CD4-positive, alpha-beta T cell (primary cell): ENCODE results near the gene TEPSIN. TPM values are rescaled to one million over a fixed set of nuclear protein-coding genes. Genes with fewer than 3 reads are reported as not detected.

Experiments used
- ATAC-seq: fragments of 200-7000 bp; cut with Tn5 transposase; one replicate; pipeline ENCODE4 v1.10.0; 2022; ENCODE audit warnings: mild to moderate bottlenecking; ENCODE audit not compliant: poor library complexity
- CTCF ChIA-PET: fragments of 350-600 bp; sonication (Branson Sonifier 250); formaldehyde crosslinking; loops from one replicate; lab custom pipeline; 2021; ENCODE audit warnings: antibody characterized with exemption, inconsistent platforms; lab: Charles Lee
- POLR2A ChIA-PET: fragments of 350-600 bp; sonication (Branson Sonifier 250); formaldehyde crosslinking; loops from one replicate; lab custom pipeline; 2021; ENCODE audit warnings: antibody characterized with exemption, inconsistent platforms; lab: Charles Lee
- DNase-seq, 14 experiments: peaks; one replicate each; pipeline ENCODE4 v3.0.0-alpha.2; 2013 to 2020; ENCODE audit warnings: mixed read lengths in 2 of 14
- H3K27ac ChIP-seq, 2 donors: one replicate each; pipeline versions ENCODE4 v1.5.1 to v1.7.0; 2013; ENCODE audit warnings: low read length in 2 of 2, low read depth in 1 of 2, mild to moderate bottlenecking in 1 of 2
- H3K27me3 ChIP-seq, 2 experiments: 1 replicate in 1 of 2; 2 replicates in 1 of 2; pipeline versions ENCODE4 v1.6.1 to v1.7.0; 2013; ENCODE audit warnings: low read length in 2 of 2, control low read depth in 1 of 2, mild to moderate bottlenecking in 1 of 2, moderate library complexity in 1 of 2; ENCODE audit not compliant: insufficient read depth in 2 of 2, control insufficient read depth in 1 of 2
- H3K36me3 ChIP-seq: one replicate; pipeline ENCODE4 v1.6.1; 2013; ENCODE audit warnings: low read length, control low read depth; ENCODE audit not compliant: insufficient read depth
- H3K4me1 ChIP-seq: one replicate; pipeline ENCODE4 v1.6.1; 2013; ENCODE audit warnings: low read length, control low read depth; ENCODE audit not compliant: insufficient read depth
- H3K4me3 ChIP-seq: one replicate; pipeline ENCODE4 v1.5.1; 2013; ENCODE audit warnings: mild to moderate bottlenecking, low read length, moderate library complexity
- H3K9me3 ChIP-seq, 2 experiments: 1 replicate in 1 of 2; 2 replicates in 1 of 2; pipeline versions ENCODE4 v1.6.1 to v1.7.0; 2013; ENCODE audit warnings: low read length in 2 of 2, mild to moderate bottlenecking in 2 of 2, control low read depth in 1 of 2, moderate library complexity in 1 of 2; ENCODE audit not compliant: control insufficient read depth in 1 of 2, insufficient read depth in 1 of 2
- H3K27ac Mint-ChIP-seq: one replicate; pipeline ENCODE4 v1.8.0; 2020; ENCODE audit warnings: mixed read lengths
- H3K27me3 Mint-ChIP-seq: one replicate; pipeline ENCODE4 v1.8.0; 2021; ENCODE audit warnings: mixed read lengths
- H3K36me3 Mint-ChIP-seq: one replicate; pipeline ENCODE4 v1.8.0; 2021; ENCODE audit warnings: low read depth, mixed read lengths
- H3K4me1 Mint-ChIP-seq: one replicate; pipeline ENCODE4 v1.8.0; 2021; ENCODE audit warnings: low read depth, mixed read lengths
- H3K4me3 Mint-ChIP-seq: one replicate; pipeline ENCODE4 v1.8.0; 2020; ENCODE audit warnings: mild to moderate bottlenecking, mixed read lengths
- H3K9me3 Mint-ChIP-seq: one replicate; pipeline ENCODE4 v1.8.0; 2020; ENCODE audit warnings: mixed read lengths
- CTCF ChIP-seq: fragments of 200-600 bp; IDR thresholded peaks from one replicate; pipeline ENCODE4 v1.8.0; 2022; ENCODE audit warnings: antibody characterized with exemption, mild to moderate bottlenecking
- intact Hi-C, 2 experiments: fragments of 100-400 bp; cut with DNase I in 1 of 2; cut with micrococcal nuclease in 1 of 2; formaldehyde crosslinking; loops; one replicate each; pipeline versions ENCODE4 v1.15.1 to v1.9.0; 2023 to 2025; cut with DNase I, micrococcal nuclease
- polyA plus RNA-seq, 2 donors: library from polyadenylated mRNA; unstranded; fragments of 120-200 nt; gene quantifications; one replicate each; pipeline ENCODE4 v1.2.1, GENCODE V29; 2013
- total RNA-seq, 174 experiments: library from RNA in 2 of 174; stranded (reverse) in 2 of 174; gene quantifications; one replicate each; pipeline ENCODE4 v1.2.3 and lab custom pipeline; 2021 to 2026

Gene TEPSIN
- total RNA-seq: 10 to 100 TPM; 68.2 to 74.4 TPM
- 48.7 TPM for polyA plus RNA-seq (2013, experiment 1 of 2)
- 61.4 TPM for polyA plus RNA-seq (2013, experiment 2 of 2)
- 16.9 to 116 (median 66.7) reads per million in 172 experiments for total RNA-seq (lab: John Stamatoyannopoulos, UW)

GRCh38 chr17:81238815-81239713 is at the start of gene TEPSIN, which contains the start of gene NDUFAF8:
TEPSIN (minus strand) TSS chr17:81239055; CDS start chr17:81239033, 22 bp downstream.
NDUFAF8 (plus strand) TSS chr17:81239318; CDS start chr17:81239364, 46 bp downstream.
- POLR2A ChIA-PET: interaction anchor here (0.6 to 2.8 kb wide), 21 partner anchors 9 to 888 kb away, joined by 3 to 42 read pairs (median 4); partner anchors contain the start of genes ARL16, CEP131, CHMP6 and FAAP100
- peak; percentile 95 for ATAC-seq
- Histone ChIP-seq H3K27me3 (no peaks in the 10 kb centered on the region), H3K27ac (peak within 1 kb of the TSS in 1 of 2 donors; percentile 47), H3K9me3 (no peaks in the 10 kb centered on the region), H3K4me1 (peaks cover 58% of the 10 kb centered on the region), H3K36me3 (peaks cover 14% of the 10 kb centered on the region), H3K4me3 (peak within 1 kb of the TSS; percentile 90)
- Mint-ChIP-seq H3K4me3 (peak within 1 kb of the TSS; percentile 98), H3K27me3 (no peaks in the 10 kb centered on the region), H3K4me1 (peaks cover 43% of the 10 kb centered on the region), H3K27ac (peak within 1 kb of the TSS; percentile 92), H3K36me3 (peaks cover 18% of the 10 kb centered on the region), H3K9me3 (no peaks in the 10 kb centered on the region)
- DNase-seq: peak; percentile 89 to 99 (median 93)
- TF ChIP-seq CTCF: no peak
- CTCF ChIA-PET: interaction anchor here (0.7 to 1.6 kb wide), 3 partner anchors 53 to 812 kb away, joined by 3 to 6 read pairs (median 4); no protein-coding TSS in a partner anchor
- intact Hi-C loops: loop anchor here (1.0 to 5.0 kb wide), 5 partner anchors 16 to 313 kb away; partner anchors contain the start of genes CHMP6 (in 1 of the 2), FAAP100 (in 1 of the 2) and SLC38A10 (in 1 of the 2)

GRCh38 chr17:81287741-81288430 is 49.0 kb upstream of the TEPSIN start:
- POLR2A ChIA-PET: interaction anchor here (1.0 kb wide), 1 partner anchor 220 kb away, joined by 4 read pairs; no protein-coding TSS in a partner anchor
- Mint-ChIP-seq H3K4me3 (peak overlapping the region; percentile 70), H3K27ac (peak overlapping the region; percentile 78), H3K9me3 (no peaks in the 10 kb centered on the region), H3K36me3 (peaks cover 53% of the 10 kb centered on the region), H3K27me3 (no peaks in the 10 kb centered on the region), H3K4me1 (peaks cover 62% of the 10 kb centered on the region)
- no peak for ATAC-seq
- no peaks in the 10 kb centered on the region for H3K27me3 ChIP-seq
- no peaks in the 10 kb centered on the region for H3K9me3 ChIP-seq
- peaks cover 80% of the 10 kb centered on the region for H3K4me1 ChIP-seq
- no peak for TF ChIP-seq CTCF
- CTCF ChIA-PET: interaction anchor here (0.9 kb wide), 1 partner anchor 8 kb away, joined by 5 read pairs; no protein-coding TSS in a partner anchor
- H3K36me3 ChIP-seq: peaks cover 33% of the 10 kb centered on the region
- peak overlapping the region in 1 of 2 donors; percentile 36 for H3K27ac ChIP-seq
- intact Hi-C loops: no loop called here
- no peak overlapping the region for H3K4me3 ChIP-seq
- DNase-seq: peak in 2 of 14 experiments; percentile 22 to 31

GRCh38 chr17:81287152-81287551 is 48.3 kb upstream of the TEPSIN start:
- H3K4me1 ChIP-seq: peaks cover 73% of the 10 kb centered on the region
- intact Hi-C loops: no loop called here
- peak overlapping the region; percentile 78 for H3K27ac Mint-ChIP-seq
- peaks cover 41% of the 10 kb centered on the region for H3K36me3 ChIP-seq
- H3K36me3 Mint-ChIP-seq: peaks cover 53% of the 10 kb centered on the region
- ATAC-seq: no peak
- ChIA-PET POLR2A (interaction anchor here (1.0 to 3.1 kb wide), 2 partner anchors 9 to 221 kb away, joined by 4 to 24 read pairs; partner anchors contain the start of gene SLC38A10), CTCF (interaction anchor here (0.9 kb wide), 1 partner anchor 9 kb away, joined by 5 read pairs; no protein-coding TSS in a partner anchor)
- no peak overlapping the region for H3K27ac ChIP-seq
- H3K9me3 ChIP-seq: no peaks in the 10 kb centered on the region
- no peaks in the 10 kb centered on the region for H3K27me3 ChIP-seq
- H3K9me3 Mint-ChIP-seq: no peaks in the 10 kb centered on the region
- no peak for DNase-seq
- H3K4me1 Mint-ChIP-seq: peaks cover 62% of the 10 kb centered on the region
- no peaks in the 10 kb centered on the region for H3K27me3 Mint-ChIP-seq
- H3K4me3 ChIP-seq: no peak overlapping the region
- peak overlapping the region; percentile 70 for H3K4me3 Mint-ChIP-seq
- no peak for TF ChIP-seq CTCF
